Measurements from ENCODE around the gene GTSE1. TPM values are rescaled to one million over a fixed set of nuclear protein-coding genes. Genes with fewer than 3 reads are reported as not detected.
"Not testable (repeated sequence)": the region's sequence is repeated elsewhere in the genome, so short reads cannot be mapped to it uniquely, and the experiment has no call there.

Gene GTSE1
- total and polyA plus RNA-seq, 2 donors, result 0.33 to 6.6 TPM

GRCh38 chr22:46293577-46294260, 3.0 kb upstream of the GTSE1 start:
- H3K4me1 ChIP-seq (ENCODE audit: insufficient read depth), result no peaks in the 10 kb centered on the region
- H3K36me3 ChIP-seq (ENCODE audit: insufficient read depth), result no peaks in the 10 kb centered on the region
- WGBS, result 79% methylated on average over 11 of the region's 11 CpGs
- H3K4me3 ChIP-seq (ENCODE audit: low read depth, low read length), result no peak overlapping the region
- DNase-seq (ENCODE audit: extremely low spot score), result no peak
- H3K27ac ChIP-seq (ENCODE audit: low read depth), result no peak overlapping the region

GRCh38 chr22:46294784-46295183, 1.9 kb upstream of the GTSE1 start:
- no peak for DNase-seq (ENCODE audit: extremely low spot score)
- H3K4me1 ChIP-seq (ENCODE audit: insufficient read depth), result no peaks in the 10 kb centered on the region
- H3K36me3 ChIP-seq (ENCODE audit: insufficient read depth), result no peaks in the 10 kb centered on the region
- no peak overlapping the region for H3K27ac ChIP-seq (ENCODE audit: low read depth)
- WGBS, result 94% methylated on average over 2 of the region's 2 CpGs
- H3K4me3 ChIP-seq (ENCODE audit: low read depth, low read length), result no peak overlapping the region

- DNase-seq (ENCODE audit: extremely low spot score), result no peak
- Histone ChIP-seq H3K27ac (ENCODE audit: low read depth) (no peak overlapping the region), H3K4me1 (ENCODE audit: insufficient read depth) (no peaks in the 10 kb centered on the region), H3K4me3 (ENCODE audit: low read depth, low read length) (no peak overlapping the region), H3K36me3 (ENCODE audit: insufficient read depth) (no peaks in the 10 kb centered on the region)
- WGBS, result 58% methylated on average over 4 of the region's 4 CpGs
These were observed 1.2 kb upstream of the GTSE1 start for GRCh38 chr22:46295277-46295971.

GRCh38 chr22:46297151-46297812, 612 bp downstream of the GTSE1 start:
- Histone ChIP-seq H3K36me3 (ENCODE audit: insufficient read depth) (no peaks in the 10 kb centered on the region), H3K4me1 (ENCODE audit: insufficient read depth) (no peaks in the 10 kb centered on the region), H3K27ac (ENCODE audit: low read depth) (no peak overlapping the region), H3K4me3 (ENCODE audit: low read depth, low read length) (peak overlapping the region; percentile 29)
- no peak for DNase-seq (ENCODE audit: extremely low spot score)
- 5% methylated on average over 32 of the region's 32 CpGs for WGBS

GRCh38 chr22:46299101-46299500, 2.4 kb downstream of the GTSE1 start:
- H3K4me3 ChIP-seq (ENCODE audit: low read depth, low read length), result no peak overlapping the region
- no peak for DNase-seq (ENCODE audit: extremely low spot score)
- H3K36me3 ChIP-seq (ENCODE audit: insufficient read depth), result no peaks in the 10 kb centered on the region
- no peak overlapping the region for H3K27ac ChIP-seq (ENCODE audit: low read depth)
- 94% methylated on average over 13 of the region's 13 CpGs for WGBS
- H3K4me1 ChIP-seq (ENCODE audit: insufficient read depth), result no peaks in the 10 kb centered on the region

GRCh38 chr22:46300491-46300890, 3.8 kb downstream of the GTSE1 start:
- no peak for DNase-seq (ENCODE audit: extremely low spot score)
- 98% methylated on average over 7 of the region's 7 CpGs for WGBS

GRCh38 chr22:46303347-46303965, 6.8 kb downstream of the GTSE1 start:
- Histone ChIP-seq H3K4me1 (ENCODE audit: insufficient read depth) (no peaks in the 10 kb centered on the region), H3K4me3 (ENCODE audit: low read depth, low read length) (no peak overlapping the region), H3K36me3 (ENCODE audit: insufficient read depth) (no peaks in the 10 kb centered on the region), H3K27ac (ENCODE audit: low read depth) (no peak overlapping the region)
- 90% methylated on average over 7 of the region's 7 CpGs for WGBS
- DNase-seq (ENCODE audit: extremely low spot score), result no peak

More at GRCh38 chr22:46300491-46300890, 3.8 kb downstream of the GTSE1 start:
- Histone ChIP-seq H3K4me1 (ENCODE audit: insufficient read depth) (no peaks in the 10 kb centered on the region), H3K4me3 (ENCODE audit: low read depth, low read length) (no peak overlapping the region), H3K27ac (ENCODE audit: low read depth) (no peak overlapping the region), H3K36me3 (ENCODE audit: insufficient read depth) (no peaks in the 10 kb centered on the region)

- Histone ChIP-seq H3K27ac (ENCODE audit: low read depth) (no peak overlapping the region), H3K4me1 (ENCODE audit: insufficient read depth) (no peaks in the 10 kb centered on the region), H3K36me3 (ENCODE audit: insufficient read depth) (no peaks in the 10 kb centered on the region), H3K4me3 (ENCODE audit: low read depth, low read length) (no peak overlapping the region)
- 94% methylated on average over 23 of the region's 23 CpGs for WGBS
- DNase-seq (ENCODE audit: extremely low spot score), result no peak
These were observed 11.8 kb downstream of the GTSE1 start for GRCh38 chr22:46308283-46308988.

GRCh38 chr22:46309526-46310085, 12.9 kb downstream of the GTSE1 start:
- Histone ChIP-seq H3K36me3 (ENCODE audit: insufficient read depth) (no peaks in the 10 kb centered on the region), H3K4me1 (ENCODE audit: insufficient read depth) (no peaks in the 10 kb centered on the region), H3K4me3 (ENCODE audit: low read depth, low read length) (no peak overlapping the region), H3K27ac (ENCODE audit: low read depth) (no peak overlapping the region)
- DNase-seq (ENCODE audit: extremely low spot score), result no peak
- 96% methylated on average over 15 of the region's 15 CpGs for WGBS

GRCh38 chr22:46312056-46312455, 15.4 kb downstream of the GTSE1 start:
- no peak for DNase-seq (ENCODE audit: extremely low spot score)
- Histone ChIP-seq H3K4me1 (ENCODE audit: insufficient read depth) (no peaks in the 10 kb centered on the region), H3K4me3 (ENCODE audit: low read depth, low read length) (no peak overlapping the region), H3K36me3 (ENCODE audit: insufficient read depth) (no peaks in the 10 kb centered on the region), H3K27ac (ENCODE audit: low read depth) (no peak overlapping the region)
- 97% methylated on average over 8 of the region's 8 CpGs for WGBS

- 96% methylated on average over 2 of the region's 2 CpGs for WGBS
- H3K4me1 ChIP-seq (ENCODE audit: insufficient read depth); H3K36me3 ChIP-seq (ENCODE audit: insufficient read depth); DNase-seq (ENCODE audit: extremely low spot score); H3K27ac ChIP-seq (ENCODE audit: low read depth); H3K4me3 ChIP-seq (ENCODE audit: low read depth, low read length): not testable (repeated sequence)
These were observed 16.2 kb downstream of the GTSE1 start for GRCh38 chr22:46312848-46313247.

- Histone ChIP-seq H3K4me3 (ENCODE audit: low read depth, low read length) (no peak overlapping the region), H3K27ac (ENCODE audit: low read depth) (no peak overlapping the region), H3K36me3 (ENCODE audit: insufficient read depth) (no peaks in the 10 kb centered on the region), H3K4me1 (ENCODE audit: insufficient read depth) (no peaks in the 10 kb centered on the region)
- no peak for DNase-seq (ENCODE audit: extremely low spot score)
- WGBS, result 95% methylated on average over 12 of the region's 12 CpGs
These were observed 19.3 kb downstream of the GTSE1 start for GRCh38 chr22:46315976-46316375.

GRCh38 chr22:46317646-46318045, 21.0 kb downstream of the GTSE1 start:
- 94% methylated on average over 20 of the region's 20 CpGs for WGBS
- no peaks in the 10 kb centered on the region for H3K36me3 ChIP-seq (ENCODE audit: insufficient read depth)
- H3K4me3 ChIP-seq (ENCODE audit: low read depth, low read length), result no peak overlapping the region
- no peak for DNase-seq (ENCODE audit: extremely low spot score)
- no peak overlapping the region for H3K27ac ChIP-seq (ENCODE audit: low read depth)
- no peaks in the 10 kb centered on the region for H3K4me1 ChIP-seq (ENCODE audit: insufficient read depth)
